MM.1S (cell line): Measurements from ENCODE around the gene TEKT3.

ENCODE experiments used
- DNase-seq: peaks from one replicate; pipeline ENCODE4 v3.0.0-alpha.2; 2015
- H2AFZ ChIP-seq: fragments of 300-600 bp; sonication (generic); 2 replicates; pipeline ENCODE4 v1.6.0; 2016; ENCODE audit warnings: antibody characterized with exemption, low read length
- H3F3A ChIP-seq: fragments of 300-600 bp; sonication (generic); 2 replicates; pipeline ENCODE4 v1.6.1; 2016; ENCODE audit warnings: mild to moderate bottlenecking, antibody characterized with exemption, low read length, moderate library complexity, mixed read lengths; ENCODE audit not compliant: insufficient read depth
- H3K27ac ChIP-seq: fragments of 300-600 bp; sonication (generic); 2 replicates; pipeline ENCODE4 v1.5.1; 2016; ENCODE audit warnings: mild to moderate bottlenecking, low read length
- H3K27me3 ChIP-seq: fragments of 300-600 bp; sonication (generic); replicated peaks from 2 replicates; pipeline ENCODE4 v1.6.0; 2016; ENCODE audit warnings: low read length; ENCODE audit not compliant: insufficient read depth
- H3K36me3 ChIP-seq: fragments of 300-600 bp; sonication (generic); replicated peaks from 2 replicates; pipeline ENCODE4 v1.6.1; 2016; ENCODE audit warnings: mild to moderate bottlenecking, low read length, mixed read lengths; ENCODE audit not compliant: insufficient read depth
- H3K4me1 ChIP-seq: fragments of 300-600 bp; sonication (generic); 2 replicates; pipeline ENCODE4 v1.6.1; 2016; ENCODE audit warnings: low read length, mixed read lengths
- H3K4me2 ChIP-seq: fragments of 300-600 bp; sonication (generic); 2 replicates; pipeline ENCODE4 v1.6.0; 2016; ENCODE audit warnings: low read depth, low read length
- H3K4me3 ChIP-seq: fragments of 300-600 bp; sonication (generic); 2 replicates; pipeline ENCODE4 v1.5.1; 2016; ENCODE audit warnings: low read length, mixed read lengths
- H3K79me2 ChIP-seq: fragments of 300-600 bp; sonication (generic); 2 replicates; pipeline ENCODE4 v1.6.1; 2016; ENCODE audit warnings: mixed run types, low read length, mixed read lengths
- H3K9ac ChIP-seq: fragments of 300-600 bp; sonication (generic); 2 replicates; pipeline ENCODE4 v1.6.1; 2016; ENCODE audit warnings: low read length, mixed read lengths
- H3K9me2 ChIP-seq: fragments of 300-600 bp; sonication (generic); replicated peaks from 2 replicates; pipeline ENCODE4 v1.6.1; 2016; ENCODE audit warnings: mild to moderate bottlenecking, low read length, mixed read lengths; ENCODE audit not compliant: insufficient read depth
- H3K9me3 ChIP-seq: fragments of 300-600 bp; sonication (generic); replicated peaks from 2 replicates; pipeline ENCODE4 v1.6.1; 2016; ENCODE audit warnings: mild to moderate bottlenecking, low read length, mixed read lengths; ENCODE audit not compliant: insufficient read depth
- H4K20me1 ChIP-seq: fragments of 300-600 bp; sonication (generic); 2 replicates; pipeline ENCODE4 v1.6.1; 2016; ENCODE audit warnings: mild to moderate bottlenecking, low read length, moderate library complexity, mixed read lengths; ENCODE audit not compliant: insufficient read depth
- EZH2 ChIP-seq: fragments of 300-600 bp; sonication (generic); optimal IDR thresholded peaks from 2 replicates; pipeline ENCODE3; 2017; ENCODE audit warnings: low read depth, mild to moderate bottlenecking, antibody characterized with exemption, low read length, mixed read lengths
- EZH2phosphoT487 ChIP-seq: fragments of 300-600 bp; sonication (generic); IDR thresholded peaks from 2 replicates; pipeline ENCODE4 v1.6.1; 2018; ENCODE audit warnings: antibody characterized with exemption, low read length
- TF ChIP-seq, protein P1 (sequence below): fragments of 300-600 bp; sonication (generic); IDR thresholded peaks from 2 replicates; pipeline ENCODE4 v1.5.1; 2016; ENCODE audit warnings: antibody characterized with exemption, low read length, mixed read lengths

Gene TEKT3

DNA sequence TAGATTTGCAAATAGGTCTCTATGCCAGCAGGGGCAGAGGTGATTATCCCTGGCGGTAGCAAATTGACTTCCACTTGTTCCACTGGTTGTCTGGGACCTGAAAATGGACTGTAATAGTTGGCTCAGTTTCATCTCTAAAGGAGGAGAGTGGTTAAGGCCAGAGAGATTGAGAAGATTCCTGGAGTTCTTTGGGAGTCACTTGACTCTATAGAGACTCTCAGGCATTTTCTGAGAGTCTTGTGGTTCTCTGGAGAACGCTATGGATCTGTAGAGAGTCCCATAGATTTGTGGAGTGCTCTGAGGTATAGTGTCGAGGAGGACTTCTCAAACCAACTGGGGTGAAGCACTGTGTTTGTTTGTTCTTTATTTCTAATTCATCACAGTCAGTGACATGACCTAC lies 67.4 kb downstream of the TEKT3 start:
- Histone ChIP-seq H2AFZ (no peak overlapping the region), H3K4me1 (no peaks in the 10 kb centered on the region), H3K4me2 (no peak overlapping the region), H3K27me3 (no peaks in the 10 kb centered on the region), H3K9me2 (no peaks in the 10 kb centered on the region), H3F3A (no peaks in the 10 kb centered on the region), H3K36me3 (no peaks in the 10 kb centered on the region), H3K4me3 (no peak overlapping the region), H3K9ac (no peak overlapping the region), H3K27ac (no peak overlapping the region), H3K79me2 (no peaks in the 10 kb centered on the region), H4K20me1 (no peaks in the 10 kb centered on the region), H3K9me3 (no peaks in the 10 kb centered on the region)
- DNase-seq: no peak
- TF ChIP-seq, protein P1, sequence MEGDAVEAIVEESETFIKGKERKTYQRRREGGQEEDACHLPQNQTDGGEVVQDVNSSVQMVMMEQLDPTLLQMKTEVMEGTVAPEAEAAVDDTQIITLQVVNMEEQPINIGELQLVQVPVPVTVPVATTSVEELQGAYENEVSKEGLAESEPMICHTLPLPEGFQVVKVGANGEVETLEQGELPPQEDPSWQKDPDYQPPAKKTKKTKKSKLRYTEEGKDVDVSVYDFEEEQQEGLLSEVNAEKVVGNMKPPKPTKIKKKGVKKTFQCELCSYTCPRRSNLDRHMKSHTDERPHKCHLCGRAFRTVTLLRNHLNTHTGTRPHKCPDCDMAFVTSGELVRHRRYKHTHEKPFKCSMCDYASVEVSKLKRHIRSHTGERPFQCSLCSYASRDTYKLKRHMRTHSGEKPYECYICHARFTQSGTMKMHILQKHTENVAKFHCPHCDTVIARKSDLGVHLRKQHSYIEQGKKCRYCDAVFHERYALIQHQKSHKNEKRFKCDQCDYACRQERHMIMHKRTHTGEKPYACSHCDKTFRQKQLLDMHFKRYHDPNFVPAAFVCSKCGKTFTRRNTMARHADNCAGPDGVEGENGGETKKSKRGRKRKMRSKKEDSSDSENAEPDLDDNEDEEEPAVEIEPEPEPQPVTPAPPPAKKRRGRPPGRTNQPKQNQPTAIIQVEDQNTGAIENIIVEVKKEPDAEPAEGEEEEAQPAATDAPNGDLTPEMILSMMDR: no peak
- TF ChIP-seq EZH2phosphoT487: no peak

DNA sequence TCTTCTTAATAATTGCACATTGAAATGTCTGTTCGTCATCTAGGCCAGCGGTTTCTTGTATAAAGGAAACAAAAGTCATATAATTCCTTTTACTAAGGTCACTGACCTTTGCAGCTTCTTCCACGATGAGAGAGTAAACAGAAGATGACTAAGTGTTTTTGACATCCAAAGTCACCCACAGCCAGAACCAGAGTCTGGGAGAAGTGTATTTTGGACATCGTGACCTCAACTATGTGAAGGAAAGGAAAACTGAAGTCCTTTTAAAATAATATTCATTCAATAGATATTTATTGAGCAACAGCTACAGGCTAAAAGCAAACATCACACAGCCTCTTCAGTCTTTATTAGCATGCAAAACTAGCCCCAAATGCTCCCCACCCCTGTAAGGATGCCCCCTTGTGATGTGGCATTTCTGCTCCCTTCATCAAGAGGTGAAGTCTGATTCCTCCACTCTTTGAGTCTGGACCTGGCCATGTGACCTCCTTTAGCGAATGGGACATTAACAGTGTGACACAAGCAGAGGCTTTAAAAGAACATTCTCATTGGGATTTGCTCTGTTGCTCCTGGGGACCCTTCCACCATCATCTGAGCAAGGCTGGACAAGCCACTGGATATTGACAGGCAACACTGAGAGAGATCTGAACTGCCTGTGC lies 68.1 kb downstream of the TEKT3 start:
- Histone ChIP-seq H3F3A (no peaks in the 10 kb centered on the region), H3K27me3 (no peaks in the 10 kb centered on the region), H3K4me3 (no peak overlapping the region), H3K9me2 (no peaks in the 10 kb centered on the region), H3K79me2 (no peaks in the 10 kb centered on the region), H3K27ac (no peak overlapping the region), H3K4me1 (no peaks in the 10 kb centered on the region), H2AFZ (no peak overlapping the region), H3K9me3 (no peaks in the 10 kb centered on the region), H3K36me3 (no peaks in the 10 kb centered on the region), H4K20me1 (no peaks in the 10 kb centered on the region), H3K9ac (no peak overlapping the region), H3K4me2 (no peak overlapping the region)
- no peak for DNase-seq
- TF ChIP-seq, protein P1: no peak
- no peak for TF ChIP-seq EZH2phosphoT487
- TF ChIP-seq EZH2: no peak

DNA sequence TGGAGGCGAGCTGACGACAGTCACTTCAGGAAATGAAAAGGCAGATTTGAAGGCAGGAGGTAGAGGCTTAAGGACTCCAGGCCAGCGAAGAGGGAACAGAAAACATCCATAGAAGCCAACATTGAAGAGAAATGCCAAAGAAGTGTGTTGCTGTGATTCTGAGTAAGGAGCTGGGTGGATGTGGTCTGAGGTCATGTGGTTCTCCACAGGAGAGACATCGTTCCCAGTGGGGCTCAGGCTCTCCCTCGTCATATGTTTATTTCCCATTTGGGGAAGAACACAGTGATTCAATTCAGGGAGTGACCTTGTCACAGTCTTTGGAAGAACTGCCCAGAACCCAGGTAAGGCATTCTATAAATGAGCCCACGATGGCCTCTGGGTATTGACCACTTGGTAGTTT lies 69.7 kb downstream of the TEKT3 start:
- Histone ChIP-seq H3K79me2 (no peaks in the 10 kb centered on the region), H3K4me2 (no peak overlapping the region), H3K4me3 (no peak overlapping the region), H2AFZ (no peak overlapping the region), H3F3A (no peaks in the 10 kb centered on the region), H3K36me3 (no peaks in the 10 kb centered on the region), H3K27ac (no peak overlapping the region), H3K9me3 (no peaks in the 10 kb centered on the region), H3K9ac (no peak overlapping the region), H3K4me1 (no peaks in the 10 kb centered on the region), H3K27me3 (no peaks in the 10 kb centered on the region), H4K20me1 (no peaks in the 10 kb centered on the region), H3K9me2 (no peaks in the 10 kb centered on the region)
- DNase-seq: no peak
- TF ChIP-seq EZH2phosphoT487: no peak
- TF ChIP-seq, protein P1: no peak
- no peak for TF ChIP-seq EZH2
